ENCODE measurements around the gene NACC2.

The NACC2 gene, protein sequence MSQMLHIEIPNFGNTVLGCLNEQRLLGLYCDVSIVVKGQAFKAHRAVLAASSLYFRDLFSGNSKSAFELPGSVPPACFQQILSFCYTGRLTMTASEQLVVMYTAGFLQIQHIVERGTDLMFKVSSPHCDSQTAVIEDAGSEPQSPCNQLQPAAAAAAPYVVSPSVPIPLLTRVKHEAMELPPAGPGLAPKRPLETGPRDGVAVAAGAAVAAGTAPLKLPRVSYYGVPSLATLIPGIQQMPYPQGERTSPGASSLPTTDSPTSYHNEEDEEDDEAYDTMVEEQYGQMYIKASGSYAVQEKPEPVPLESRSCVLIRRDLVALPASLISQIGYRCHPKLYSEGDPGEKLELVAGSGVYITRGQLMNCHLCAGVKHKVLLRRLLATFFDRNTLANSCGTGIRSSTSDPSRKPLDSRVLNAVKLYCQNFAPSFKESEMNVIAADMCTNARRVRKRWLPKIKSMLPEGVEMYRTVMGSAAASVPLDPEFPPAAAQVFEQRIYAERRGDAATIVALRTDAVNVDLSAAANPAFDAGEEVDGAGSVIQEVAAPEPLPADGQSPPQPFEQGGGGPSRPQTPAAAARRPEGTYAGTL

DNA sequence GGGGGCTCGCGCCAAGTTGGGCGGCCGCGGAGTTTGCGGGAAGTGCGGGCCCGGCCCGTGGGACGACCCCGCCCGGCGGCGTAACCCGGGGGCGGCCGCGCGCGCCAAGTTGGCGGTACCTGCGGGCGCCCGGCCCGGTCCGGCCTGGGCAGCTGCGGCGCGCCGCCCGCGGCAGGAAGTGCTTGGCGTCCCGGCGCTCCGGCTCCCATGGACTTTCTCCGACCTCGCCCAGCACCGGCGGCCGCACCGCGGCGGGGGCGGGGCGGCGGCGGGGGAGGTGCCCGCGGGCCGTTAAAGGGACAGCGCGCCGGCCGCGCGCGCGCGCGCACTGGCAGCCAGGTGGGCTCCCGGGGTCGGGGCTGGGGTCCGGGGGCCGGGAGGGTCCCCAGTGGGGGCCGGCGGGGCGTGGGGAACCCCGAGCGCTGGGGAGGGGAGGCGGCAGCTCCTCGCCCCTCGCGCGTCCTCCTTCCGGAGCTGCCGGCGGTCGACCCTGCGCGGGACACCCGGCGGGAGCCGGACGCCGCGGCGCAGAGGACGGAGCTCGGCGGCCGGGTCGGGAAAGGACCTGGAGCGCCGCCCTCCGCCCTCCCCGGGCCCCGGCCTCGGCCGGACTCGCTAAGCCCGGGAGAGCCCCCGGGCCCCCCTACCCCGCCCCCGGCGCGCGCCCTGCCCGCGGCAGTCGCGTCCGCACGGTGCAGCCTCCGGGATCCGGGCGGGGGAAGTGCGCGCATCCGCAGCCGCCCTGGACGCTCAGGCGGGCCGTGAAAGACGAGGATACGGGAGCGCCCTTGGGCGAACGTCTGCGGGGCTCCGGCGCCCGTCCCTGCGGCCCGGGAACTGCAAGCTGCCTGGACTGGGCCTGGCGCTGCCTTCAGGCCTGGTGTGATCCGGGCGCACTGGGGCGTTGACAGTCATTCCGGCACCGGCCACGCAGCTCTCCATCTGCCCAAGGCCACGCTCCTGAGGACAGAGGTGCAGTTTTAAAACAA is at the start of gene NACC2:
TSS of gene NACC2 (minus strand) at position 220 of the 989 bp plus-strand sequence. CDS start 44,768 bp downstream, outside the sequence.
- peak; percentile 32 to 60 for DNase-seq

DNA sequence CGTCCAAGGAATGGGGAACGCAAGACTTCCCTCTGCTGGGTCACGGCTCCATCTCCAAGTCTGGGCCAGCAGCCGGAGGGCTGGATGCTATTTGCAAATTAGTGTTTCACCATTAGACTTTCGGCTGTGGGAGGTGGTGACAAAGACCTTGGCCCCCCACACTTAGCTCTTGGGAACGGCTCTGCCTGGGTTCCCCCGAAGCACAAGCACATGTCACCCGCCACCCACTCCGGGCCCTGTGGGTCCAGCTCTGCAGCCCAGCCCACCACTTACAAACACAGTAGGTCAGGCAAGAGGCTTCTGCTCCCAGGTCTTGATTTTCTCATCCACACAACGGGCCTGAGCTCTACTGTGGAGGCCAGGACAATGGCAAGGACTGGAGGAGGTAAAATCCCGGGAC is 49.4 kb upstream of the NACC2 start:
- DNase-seq: no peak

DNA sequence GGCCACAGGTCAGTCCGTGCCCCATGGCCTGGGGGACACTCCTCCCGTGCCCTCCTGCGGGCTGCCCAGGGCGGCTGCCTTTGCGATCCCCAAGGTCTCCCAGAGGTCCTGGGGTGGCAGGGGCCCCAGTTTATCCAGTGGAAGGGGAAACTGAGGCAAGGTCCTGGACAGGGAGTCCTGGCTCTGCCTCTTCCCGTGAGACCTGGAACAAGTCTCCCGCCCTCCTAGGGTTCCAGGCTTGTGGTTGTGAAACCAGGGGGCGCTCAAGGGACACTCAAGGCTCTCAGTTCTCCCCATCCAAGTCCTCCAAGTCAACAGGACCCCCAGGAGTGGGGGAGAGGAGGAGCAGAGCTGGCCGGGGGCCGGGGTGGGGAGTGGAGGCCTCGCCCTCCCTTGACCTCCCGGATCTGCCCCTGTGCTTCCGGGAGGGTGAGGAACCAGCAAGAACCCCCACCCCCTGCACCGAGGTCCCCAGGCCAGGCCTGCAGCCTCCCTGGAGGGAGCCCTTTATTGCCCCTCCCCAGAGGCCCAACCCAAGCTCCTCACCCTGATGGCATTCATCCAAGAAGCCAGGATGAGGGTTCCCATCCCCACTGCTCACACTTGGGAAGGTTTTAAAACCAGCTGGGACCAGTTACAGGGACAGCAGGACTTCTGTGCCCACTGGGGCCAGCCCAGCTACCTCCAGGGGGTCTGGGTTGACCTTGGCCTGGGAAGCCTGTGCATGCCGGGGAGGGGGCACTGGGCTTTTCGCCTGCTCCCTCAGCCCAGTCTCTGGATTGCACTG is 48.3 kb upstream of the NACC2 start:
- peak in 1 of 2 experiments; percentile 9 for DNase-seq

DNA sequence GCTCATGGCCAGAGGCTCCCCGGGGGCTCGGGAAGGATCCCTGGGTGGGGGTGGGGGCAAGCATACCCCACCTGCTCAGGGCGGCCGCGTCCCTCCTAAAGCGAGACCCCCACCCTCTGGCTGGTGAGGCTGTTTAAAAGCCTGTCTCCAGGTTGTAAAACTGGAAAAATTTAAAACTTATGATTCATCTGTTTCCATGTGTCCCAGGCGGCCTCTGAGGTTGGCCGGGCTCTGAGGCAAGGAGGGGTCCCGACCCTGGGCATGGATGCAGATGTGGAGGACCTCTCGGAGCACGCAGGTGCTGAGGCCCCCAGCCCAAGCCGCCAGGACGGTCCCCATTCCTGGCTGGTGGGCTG is 47.7 kb upstream of the NACC2 start:
- no peak for DNase-seq

DNA sequence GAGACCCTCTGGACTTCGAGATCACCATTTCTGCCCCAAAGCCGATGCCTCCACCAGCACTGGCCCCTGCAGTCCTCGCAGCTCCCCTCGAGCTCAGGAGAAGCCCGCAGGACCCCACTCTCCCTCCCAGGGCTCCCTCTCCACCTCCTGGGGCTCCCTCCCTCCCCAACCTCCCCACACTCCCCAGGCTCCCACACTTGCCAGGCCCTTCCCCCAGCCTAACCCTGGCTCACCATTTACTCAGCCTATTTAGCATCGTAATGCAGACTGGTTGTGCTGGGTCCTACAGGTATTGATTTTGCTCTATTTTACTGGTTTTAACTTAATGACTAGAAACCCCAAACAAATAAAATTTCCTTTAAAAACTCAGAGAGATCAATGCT is 47.3 kb upstream of the NACC2 start:
- no peak for DNase-seq

DNA sequence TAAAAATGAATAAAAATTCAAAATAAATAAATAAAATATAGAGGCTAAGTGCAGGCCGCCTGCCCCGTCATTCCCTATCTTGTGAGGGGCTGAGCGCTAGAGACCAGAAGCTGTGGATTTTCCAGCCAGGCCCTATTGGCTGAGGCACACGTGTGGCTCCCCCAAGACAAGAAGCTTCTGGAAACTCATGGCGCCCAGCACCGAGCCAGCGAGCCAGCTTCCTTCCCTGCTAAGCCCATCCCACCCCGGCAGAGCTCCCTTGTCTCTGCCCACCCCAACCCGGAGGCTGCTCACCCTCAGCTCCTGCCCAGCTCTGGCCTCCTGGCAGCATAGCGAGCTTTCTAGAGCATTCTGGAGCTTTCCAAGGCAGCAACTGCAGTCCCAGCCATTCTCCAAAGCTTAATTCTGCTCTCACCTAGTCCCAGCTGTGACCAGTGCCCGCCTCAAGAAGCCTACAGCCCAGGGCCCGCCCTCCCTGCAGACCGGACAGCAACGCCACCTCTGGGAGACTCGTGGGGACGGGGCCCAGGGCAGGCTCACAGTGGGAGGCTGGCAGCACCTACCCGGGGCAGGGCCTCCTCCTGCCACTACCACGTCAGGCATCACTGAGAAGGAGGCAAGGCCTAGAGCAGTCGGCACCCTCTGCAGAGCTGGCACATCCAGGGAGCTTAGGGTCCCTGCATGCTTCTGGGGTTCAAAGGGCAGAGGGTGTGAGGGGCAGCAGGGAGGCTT is 46.8 kb upstream of the NACC2 start:
- no peak for DNase-seq

DNA sequence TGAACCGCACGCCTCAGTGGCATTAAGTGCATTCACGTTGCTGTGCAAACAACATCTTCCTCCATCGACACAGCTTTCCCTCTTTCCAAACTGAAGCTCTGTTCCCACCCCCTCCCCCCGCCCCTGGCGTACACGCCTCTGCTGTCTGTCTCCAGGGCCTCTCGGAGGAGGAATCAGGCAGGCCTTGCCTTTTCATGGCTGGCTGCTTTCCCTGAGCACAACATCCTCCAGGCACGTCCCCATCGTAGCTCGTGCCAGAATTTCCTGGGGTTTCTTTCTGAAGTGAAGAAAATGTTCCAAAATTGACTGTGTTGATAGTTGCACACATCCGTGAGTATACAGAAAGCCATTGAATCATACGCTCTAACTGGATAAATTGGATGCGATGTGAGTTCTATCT is 45.9 kb upstream of the NACC2 start:
- no peak for DNase-seq

DNA sequence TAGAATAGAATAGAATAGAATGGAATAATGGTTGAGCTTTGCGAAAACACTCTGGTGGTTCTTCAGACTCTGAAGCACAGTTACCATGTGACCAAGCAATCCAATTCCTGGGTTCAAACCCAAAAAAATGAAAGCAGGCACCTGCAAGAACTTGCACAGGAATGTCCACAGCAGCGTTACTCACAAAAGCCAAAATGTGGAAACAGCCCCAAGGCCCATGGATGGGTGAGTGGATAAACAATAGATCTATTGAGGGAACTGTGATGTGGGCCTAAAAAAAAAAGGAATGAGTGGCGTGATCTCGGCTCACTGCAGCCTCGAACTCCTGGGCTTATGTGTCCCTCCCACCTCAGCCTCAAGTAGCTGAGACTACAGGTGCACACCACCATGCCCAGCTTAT is 45.0 kb upstream of the NACC2 start:
- no peak for DNase-seq

DNA sequence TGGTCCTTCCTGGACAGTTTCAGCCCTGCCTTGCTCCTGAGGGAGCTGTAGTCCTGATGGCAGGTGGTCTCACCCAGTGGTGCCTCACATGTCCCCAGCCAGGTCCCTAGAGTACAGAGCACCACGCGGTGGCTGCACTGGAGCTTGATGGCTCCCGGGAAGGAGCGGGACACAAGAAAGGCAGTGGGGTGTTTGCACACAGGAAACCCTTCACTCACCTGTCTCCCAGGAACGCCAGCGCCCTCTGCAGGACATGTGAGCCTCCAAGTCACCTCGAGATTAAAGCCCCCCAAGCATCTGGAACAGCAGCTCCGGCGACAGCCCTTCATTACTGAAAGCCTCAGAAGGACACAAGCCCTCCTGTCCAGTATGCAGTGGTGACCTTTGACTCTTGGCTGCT is 43.5 kb upstream of the NACC2 start:
- DNase-seq: peak; percentile 72 to 78

DNA sequence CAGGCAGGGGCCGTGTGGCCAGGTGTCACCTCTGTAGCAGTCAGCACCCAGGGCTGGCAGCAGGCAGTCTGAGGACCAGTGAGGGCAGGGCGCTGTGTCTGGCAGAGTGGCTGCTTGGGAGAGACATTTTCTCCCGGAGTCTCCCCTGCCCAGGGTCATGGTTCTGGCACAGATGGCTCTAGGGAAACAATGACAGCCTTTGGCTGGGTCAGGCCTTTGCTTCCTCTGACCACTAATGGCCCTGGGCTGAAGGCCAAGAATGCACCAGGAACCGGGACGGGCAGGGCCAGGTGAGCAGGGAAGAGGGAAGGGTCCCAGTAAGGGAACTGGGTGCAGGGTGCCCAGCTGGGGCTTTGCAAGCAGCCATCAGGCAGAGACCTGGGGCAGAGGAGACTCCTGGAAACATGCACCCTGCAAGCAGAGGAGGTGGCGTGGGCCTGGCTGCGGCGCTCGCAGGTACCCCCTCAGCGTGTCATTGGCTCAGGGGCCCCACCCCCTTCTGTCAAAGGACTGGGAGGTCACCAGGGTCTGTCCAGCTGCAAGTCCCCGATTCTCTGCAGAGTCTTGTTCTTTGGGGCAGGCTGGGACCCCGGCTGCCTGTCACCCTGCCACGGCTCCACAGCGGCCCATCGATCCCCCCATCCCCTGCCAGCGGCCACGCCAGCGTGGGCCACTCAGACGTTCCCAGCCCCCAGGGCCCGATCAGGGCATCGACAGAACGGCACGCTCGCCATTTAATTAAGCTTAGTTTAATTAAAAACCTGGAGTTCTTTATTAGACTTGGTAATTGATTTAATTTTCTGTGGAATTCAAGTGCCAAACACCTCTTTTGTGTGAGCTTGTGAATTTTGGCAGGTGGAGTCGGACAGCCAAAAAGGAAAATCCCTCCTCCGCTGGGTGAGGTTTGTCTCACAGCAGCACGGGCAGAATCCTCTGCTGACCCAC is 42.5 kb upstream of the NACC2 start:
- DNase-seq: no peak

DNA sequence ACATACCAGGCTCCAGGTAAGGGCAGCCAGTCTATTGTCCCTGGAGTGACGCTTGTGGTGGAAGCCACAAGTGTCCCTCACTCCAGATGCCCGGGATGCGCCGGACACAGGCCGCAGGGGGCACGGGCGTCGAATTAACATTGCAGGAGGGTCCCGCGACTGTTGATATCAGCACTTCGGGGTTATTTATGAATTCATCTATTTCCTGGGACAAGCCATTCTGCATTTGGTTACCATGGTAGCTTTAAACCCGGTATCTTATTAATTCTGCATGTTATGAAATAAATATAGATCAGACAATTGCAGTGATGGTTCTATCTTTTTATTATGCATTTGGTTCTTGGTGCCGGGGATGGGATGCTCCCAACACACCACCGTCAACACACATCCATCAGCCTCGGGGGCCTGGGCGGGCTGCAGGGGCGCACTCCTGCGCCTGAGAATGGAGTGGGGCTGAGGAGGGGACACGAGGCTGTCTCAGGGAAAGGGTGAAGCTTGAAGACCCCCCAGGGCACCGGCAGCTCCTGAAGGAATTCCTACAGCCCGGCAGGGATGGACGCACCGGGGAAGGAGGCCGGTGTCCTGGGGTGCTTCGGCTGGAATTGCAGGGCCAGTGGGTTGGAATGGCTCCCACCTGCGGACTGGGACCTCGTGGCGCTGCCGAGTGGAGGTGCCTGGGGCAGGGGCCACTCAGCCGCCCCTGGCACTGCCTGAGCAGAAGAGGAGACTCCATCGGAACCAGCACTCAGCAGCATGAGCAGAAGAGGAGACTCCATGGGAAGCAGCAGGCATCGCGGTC is 41.2 kb upstream of the NACC2 start:
- DNase-seq: no peak

DNA sequence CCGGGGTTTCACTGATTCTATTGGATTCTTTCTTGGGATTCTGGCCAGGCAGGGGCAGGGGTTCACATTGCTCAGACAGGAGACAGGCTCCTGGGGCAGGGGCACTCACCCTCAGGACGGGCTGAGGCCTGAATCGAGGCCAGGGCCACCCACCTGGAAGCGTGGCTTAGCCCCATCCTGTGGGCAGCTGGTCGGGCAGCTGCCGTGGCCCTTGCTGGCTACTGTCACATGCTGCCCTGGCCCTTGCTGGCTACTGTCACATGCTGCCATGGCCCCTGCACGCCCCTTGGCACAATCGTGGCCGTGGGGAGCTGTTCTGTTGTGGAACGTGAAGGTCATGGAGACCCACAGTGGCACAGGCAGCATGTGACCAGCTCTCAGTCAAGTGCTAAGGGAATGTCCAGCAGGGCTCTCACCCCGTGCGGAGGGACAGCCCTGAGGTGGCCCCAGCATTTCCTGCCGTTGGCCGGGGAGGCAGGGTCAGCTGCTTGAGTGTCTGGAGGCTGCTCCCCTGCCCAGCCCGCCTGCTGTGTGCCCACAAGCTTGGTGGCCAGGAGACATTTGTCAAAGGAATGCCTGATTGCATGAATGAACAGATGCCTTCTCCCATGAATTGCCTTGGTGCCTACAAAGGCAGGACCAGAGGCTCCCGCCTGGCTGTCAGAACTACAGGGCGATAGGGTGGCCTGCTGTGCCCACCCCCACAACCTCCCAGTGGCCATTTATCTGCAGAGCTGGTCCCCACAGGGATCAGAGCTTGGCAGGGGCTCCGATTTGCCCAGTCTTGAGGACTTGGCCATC is 40.4 kb upstream of the NACC2 start:
- no peak for DNase-seq

DNA sequence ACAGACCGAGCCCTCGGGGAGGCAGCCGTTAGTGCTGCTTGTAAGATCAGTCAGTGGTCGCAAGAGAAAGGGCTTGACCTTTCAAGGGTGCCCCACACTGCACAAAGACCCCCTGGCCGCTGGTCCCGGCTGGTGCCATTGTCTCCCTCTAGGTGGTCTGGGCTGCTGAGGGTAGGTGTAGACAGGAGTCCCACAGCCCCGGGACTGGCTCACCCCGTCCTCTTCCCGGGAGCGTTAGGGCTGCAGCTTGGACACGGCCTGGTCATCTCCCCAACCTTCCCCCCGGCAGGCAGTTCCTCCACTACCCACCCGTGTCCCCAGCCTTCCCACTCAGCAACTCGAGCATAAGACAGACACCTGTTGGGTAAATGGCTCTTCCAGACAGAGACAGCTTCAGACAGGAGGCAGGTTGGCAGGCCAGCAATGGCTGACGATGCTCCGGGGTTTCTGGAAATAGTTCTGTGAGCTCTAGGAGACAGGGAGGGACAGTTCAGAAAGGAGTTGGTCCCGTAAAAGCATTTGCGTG is 38.9 kb upstream of the NACC2 start:
- DNase-seq: no peak

DNA sequence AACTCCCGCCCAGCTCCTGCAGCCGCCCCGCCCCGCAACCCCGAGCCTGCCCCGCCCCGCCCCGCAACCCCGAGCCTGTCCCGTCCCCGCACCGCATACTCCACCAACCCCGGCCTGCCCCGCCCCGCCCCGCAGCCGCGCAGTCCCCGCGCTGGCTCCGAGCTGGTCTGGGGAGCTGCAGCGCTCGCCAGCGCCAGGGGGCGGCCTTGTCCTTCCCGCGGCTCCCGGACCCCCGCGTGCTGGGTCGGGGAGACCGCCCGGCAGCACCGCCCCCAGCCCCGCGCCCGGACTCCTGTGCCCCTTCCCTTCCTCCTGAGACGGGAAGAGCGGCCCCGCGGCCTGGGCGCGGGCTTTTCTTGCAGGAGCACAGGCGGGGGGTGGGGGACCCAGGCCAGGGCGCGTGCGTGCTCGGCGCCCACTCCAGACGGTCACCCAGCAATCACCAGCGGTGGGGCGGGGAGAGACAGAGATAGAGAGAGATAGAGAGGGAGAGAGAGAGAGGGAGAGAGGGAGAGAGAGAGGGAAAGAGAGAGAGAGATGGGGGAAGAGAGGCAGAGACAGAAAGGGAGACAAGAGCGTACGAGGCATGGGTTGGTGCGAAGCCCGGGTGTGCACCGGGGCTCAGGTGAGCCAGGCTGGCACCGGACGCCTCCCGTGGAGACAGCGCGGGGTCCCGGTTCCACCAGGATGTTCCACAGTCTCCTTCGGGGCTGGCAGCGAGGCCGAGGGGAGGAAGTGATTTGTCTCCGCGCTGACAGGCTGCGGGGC is 38.3 kb upstream of the NACC2 start:
- DNase-seq: peak; percentile 2 to 32

DNA sequence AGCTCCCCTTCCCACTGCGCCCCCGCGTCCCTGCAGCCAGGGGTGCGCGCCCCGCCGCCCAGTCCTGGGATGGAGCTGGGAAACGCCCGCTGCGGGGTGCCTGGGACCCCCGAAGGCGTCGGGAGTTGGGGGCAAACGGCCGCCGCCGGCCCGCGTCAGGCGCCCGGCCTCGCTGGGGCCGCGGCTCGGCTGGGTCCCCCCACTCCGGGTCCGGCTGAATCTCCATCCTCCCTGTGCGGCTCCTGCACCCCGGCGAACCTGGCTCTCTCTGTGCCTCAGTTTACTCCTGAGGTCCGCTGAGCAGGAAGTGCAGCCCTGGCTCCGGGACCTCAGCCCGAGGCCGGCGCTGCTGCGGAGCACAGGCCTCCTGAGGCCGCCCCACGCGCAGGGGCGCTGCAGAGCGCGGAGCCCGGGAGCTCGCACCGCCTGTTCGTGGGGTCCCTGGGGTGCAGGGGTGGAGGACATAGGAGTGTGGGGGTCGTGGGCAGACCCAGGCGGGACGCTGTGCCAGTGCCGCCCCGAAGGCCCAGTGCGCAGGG is 37.5 kb upstream of the NACC2 start:
- DNase-seq: no peak

DNA sequence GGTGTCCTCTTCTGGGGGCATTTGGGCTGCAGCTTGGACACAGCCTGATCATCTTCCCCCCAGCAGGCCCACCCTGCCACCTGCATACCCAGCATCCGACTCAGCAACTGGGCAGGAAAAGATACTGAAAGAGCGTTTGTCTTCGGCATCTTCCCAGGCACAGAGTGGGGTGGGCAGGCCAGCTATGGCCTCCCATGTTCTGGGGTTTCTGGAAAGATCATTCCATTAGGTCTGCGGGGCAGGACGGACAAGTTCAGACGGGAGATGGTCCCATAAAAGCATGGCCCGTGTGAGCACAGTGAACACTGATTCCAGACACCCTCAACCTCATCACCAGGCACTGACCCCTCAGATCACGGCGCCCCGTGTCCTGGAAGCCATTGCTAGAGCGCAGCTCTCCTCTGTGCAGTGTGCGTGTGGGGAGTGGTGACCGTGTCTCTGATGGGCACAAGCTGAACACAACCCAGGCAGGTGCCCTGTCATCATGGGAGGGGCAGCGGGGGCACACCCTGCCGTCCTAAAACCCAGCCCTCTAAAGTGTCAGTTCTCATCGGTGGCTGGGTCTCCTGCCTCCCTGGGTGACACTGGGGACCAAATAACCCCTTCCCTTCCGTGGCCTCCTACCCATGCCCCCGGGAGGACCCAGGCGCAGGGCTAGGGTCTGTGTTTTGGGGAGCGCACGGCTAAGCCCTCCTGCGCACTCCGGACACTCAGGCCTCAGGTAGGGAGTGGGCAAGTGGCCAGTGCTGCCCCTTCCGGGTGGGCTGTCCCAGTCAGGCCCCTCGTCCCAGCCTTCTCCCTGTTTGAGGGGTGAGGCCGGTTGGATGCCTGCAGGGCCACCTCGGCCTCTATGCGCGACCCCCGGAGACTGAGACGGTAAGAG is 36.8 kb upstream of the NACC2 start:
- DNase-seq: no peak

DNA sequence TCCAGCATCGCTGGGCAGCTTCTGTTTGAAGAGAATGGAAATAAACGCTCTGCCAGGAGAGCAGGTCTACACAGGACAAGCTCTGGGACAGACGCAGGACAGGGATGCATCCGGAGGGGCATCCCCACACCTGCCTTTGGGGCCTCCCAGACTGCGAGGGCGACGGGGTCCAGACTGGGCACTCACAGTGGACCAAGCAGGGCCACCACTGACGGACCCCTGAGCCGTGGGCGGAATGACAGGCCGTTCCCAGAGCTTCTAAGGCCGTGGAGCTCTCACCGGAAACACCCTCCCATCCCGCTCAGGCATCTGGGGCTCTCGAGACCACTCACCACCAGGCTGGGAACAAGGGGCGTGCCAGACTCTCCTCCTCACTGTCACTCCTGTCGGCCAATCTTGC is 34.1 kb upstream of the NACC2 start:
- no peak for DNase-seq
